Stromal cell of bone marrow (primary cell): ENCODE measurements around the gene INPP5A.

Experiments
- DNase-seq: peaks from one replicate; pipeline ENCODE4 v3.0.0-alpha.2; 2012; ENCODE audit warnings: low read depth

Gene INPP5A

DNA sequence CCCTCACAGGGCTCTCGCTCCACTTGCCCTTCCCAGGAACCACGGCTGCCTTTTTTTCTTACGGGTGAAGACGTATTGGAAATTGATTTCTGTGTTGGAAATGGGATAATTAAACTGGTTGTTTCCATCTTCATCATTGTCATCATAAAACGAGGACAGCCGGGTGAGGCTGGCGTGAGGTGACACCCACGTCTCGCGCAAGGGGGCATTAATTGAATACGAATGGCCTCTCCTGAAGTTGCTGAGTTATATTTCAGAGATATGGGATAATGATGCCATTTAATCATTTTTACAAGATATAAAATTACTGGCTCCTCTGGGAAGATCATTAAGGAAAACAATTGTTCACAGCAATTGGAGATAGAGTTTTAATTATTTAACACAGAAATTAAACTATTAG, 266.7 kb downstream of the INPP5A start:
- DNase-seq: no peak

DNA sequence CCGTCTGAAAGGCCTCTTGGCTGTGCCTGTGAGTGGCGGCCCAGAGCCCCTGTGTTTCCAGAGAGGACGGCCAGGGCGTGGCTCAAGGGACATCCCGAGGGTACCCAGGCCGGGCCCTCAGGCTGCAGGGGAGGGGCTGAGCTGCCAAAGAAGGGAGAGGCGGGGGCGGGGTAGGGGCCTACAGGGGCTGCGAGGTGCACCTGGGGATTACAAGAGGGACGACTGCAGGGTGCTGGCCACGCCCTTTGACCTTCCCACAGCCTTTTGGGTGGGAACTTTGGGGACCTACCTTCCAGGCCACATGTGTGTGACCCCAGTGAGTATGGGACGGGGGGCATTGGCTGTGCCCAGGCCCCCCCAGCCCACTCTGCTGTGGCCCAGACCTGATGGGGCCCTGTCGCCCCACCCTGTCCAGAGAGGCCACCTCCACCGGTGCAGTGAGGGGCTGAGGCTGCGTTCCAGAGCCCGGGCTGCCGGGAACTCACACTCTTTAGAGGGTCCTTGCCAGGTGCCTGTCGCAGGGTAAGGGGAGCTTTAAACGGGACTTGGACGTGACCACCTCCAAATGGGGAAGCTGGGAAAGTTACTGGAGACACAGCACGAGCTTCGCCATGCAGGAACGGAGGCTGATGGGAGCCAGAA, 267.3 kb downstream of the INPP5A start:
- DNase-seq: no peak

DNA sequence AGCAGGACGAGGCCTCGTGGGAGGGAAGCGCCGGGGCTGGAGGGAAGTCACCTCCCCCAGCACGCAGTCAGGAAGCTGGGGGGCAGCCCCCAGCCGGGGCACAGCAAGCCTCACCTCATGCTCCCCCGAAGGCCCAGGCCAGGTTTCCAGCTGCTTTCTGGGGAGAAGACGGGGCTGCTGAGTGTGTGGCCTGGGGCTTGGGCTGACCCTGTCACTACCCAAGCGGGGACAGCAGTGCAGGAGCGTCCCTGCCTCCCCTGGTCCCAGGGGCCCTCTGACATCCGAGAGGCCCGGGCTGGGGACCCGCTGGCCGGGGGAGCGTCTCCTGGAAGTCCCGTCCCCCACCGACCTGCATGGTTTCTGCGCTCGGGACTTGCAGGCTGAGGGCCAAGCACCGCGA, 268.0 kb downstream of the INPP5A start:
- DNase-seq: no peak

DNA sequence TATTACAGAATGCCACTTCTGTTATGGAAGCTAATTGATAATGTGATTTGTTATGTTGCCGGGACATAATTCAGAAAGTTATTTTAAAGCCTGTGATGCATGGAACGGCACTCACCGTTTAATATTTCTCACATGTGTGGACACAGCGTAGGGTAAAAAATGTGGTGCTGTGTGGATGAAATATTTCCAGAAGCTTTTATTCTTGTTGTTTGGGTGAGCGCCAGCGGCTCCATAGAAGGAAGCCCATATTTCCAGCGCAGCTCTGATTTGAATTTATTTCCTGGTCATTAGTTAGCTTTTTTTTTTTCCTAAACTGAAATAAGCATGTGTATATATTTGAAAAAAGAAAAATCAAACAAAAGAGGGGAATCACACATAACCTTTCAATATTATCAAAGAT, 268.5 kb downstream of the INPP5A start:
- no peak for DNase-seq

DNA sequence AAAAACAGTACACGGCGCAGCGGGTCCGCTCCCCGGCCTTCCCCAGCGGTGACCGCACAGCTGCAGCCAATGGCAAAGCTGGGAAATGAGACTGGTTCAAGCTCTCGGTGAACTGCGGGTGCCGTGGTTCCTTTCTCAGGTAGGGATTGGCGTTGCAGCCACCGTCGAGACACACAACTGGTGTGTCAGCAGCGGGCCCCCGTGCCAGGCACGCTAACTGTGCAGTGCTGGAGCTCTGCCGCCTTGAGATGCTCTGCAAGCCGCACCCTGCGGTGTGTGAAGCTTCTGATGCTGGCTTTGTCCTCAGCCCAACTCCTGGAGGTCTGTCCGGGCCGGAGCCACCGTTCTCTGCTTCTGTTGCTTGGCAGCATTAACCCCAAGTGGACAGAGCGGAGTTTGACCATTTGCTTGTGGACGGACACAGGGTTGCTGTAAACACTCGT, 269.0 kb downstream of the INPP5A start:
- no peak for DNase-seq

DNA sequence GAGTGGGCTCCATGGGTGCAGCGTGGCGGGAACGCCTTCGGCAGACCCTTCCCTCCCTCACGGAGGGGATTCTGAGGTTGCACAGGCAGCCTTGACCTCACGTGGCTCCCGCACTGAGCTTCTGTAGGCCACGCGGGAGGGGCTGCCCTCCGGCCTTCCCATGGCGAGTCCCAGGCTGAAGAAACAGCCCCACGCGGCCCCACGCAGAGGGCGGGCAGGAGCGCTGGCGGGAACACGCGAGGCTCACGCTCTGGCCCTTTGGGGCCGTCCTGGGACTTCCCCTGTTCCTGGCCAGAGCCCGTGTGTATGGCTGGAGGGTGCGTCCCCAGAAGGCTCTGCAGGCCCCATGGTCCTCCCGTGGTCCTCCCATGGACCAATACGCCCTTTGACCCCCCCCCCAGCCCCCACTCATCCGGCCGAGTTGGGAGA, 270.0 kb downstream of the INPP5A start:
- no peak for DNase-seq

DNA sequence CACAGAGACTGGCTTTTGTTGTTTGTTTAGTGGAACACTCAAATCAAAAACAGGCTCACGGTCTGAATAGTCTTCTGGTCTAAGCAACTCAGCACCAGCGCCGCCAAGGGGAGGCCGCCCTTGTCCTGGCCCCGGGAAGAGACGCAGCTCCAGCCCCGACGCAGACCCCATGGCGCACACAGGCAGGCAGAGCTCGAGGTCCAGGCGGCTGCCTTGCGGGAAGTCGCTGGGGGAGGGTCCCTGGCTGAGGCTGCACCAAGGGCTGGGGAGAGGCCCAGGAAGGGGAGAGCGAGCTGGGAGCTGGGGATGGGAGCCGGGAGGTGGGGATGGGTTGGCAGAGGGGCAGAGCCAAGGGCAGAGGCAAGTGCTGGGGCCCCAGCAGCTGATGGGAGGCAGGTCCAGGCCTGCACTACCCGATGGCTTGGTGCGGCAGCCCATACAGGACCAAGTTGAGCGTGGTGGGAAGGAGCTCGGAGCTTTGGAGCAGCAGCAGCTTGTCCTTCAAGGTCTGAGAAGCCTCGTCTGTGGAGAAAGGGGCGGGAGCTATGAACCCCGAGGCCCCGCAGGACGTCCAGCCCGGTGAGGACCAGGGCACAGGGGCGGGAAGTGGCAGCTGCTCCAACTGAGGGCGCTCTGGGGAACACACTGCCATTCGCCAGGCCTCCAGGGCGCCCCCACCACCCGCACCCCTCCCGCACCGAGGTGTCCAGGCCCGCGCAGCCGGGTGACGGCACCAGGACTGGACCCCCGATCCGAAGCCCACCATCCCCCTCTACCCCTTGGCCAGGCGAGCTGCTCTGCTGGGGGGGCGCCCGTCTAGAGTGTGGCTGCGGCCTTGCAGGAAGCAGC, 271.0 kb downstream of the INPP5A start:
- no peak for DNase-seq

DNA sequence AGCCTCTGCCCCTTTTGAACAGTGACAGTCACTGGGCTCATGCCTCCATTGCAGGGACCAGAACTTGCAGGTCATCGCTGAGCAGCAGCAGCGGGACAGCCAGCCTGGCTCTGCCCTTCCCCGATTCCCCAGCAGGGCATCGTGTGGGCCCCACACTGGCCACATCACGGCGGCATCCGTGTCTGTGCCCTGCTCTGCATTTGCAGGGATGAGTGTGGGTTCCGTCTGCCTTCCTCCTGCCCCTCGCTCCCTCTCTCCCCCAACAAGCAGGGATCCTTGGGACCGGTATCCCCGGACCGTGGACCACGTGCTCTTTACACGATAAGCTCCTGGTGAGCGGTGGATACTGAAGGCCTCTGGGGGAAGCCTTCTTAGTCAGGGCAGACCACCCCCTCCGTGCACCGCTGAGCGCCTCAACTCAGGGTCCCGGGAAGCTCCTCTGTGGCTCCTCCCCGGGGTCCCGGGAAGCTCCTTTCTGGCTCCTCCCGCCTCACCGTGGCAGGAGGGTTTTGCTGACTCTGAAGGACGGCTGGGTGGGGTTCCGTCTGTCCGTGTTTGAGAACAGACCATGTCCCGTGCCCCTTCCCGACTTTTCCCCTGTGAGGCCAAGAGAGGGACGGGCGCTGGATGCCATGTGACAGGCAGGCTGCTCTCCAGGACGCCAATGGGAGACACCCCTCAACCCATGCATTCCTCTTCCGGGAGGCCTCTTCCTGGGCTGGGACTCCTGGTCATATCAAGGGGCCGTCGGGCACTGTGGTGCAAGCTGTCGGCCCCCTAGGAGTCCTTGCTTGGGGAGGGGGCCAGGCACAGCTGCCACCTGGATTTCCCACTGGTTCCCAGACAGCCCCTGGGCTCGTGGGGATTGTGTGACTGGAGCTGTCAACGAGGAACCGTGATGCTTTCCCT, 271.9 kb downstream of the INPP5A start:
- no peak for DNase-seq

DNA sequence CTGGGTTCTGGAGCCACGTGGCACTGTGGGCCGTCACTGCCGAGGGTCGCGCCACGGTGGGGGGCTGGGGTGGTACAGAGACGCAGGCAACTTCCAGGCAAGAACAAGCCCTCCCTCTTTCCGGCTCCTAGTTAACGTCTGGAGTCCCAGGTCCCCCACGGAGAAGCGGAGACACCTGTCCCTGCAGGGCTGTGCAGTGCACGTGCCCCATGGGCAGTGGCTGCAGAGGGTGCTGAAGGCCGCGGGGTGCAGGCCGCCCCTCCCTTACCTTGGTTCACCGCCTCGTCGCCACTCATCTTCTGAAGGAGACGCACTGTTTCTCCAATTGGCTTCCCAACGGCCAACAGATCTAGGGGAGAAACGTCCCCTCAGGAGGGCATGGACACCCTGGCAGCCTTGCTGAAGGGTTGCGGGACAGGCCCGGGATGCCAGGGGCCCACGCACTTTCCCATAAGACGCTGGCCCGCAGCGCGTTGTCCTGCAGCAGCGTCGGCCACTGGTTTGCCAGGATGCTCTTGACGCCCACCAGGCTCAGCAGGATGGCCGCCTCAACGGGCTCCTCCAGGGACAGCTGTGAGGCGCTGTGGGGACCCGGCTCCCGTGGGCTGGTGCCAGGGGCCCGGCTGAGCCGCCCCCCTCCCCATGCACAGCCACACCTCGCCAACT, 272.7 kb downstream of the INPP5A start:
- DNase-seq: no peak

DNA sequence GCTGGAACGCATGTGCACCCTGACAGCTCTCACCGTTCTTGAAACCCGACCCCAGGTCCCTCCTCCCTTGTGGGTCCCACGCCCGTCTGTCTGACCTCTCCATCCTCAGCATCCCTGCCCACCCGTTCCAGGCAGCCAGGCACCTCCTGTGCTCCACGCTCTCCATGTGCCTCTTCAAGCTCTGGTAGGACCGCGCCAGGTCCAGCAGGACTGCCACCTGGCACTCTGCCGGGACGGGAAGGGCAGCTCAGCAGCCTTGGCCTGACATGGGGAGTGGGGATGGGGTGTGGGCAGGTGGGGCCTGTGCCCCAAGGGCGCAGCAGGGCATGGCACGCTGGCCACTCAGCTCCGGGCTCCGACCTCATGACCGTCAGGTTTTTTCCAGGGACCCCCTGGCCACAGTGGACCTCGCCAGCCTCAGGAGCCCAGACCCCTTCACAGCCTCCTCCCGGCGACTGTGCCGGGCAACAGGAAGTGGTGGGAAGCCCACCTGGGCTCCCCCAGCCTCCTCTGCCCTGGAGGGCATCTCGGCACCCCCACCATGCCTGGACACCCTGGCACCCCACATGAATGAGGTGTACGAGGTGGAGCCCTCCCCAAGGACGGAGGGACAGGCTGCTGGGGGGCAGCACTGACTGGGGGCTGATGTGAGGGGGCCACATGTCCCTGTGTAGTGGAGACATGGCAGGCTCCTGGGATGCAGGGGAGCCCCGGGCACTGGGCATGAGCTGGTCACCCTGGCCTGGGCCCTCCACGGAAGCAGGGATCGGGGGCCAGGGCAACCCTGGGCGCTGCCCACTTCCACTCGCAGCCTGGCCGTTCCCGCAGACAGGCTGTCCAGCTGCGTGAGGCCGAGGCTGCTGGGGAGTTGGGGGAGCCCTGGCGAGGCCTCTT, 273.5 kb downstream of the INPP5A start:
- DNase-seq: no peak

DNA sequence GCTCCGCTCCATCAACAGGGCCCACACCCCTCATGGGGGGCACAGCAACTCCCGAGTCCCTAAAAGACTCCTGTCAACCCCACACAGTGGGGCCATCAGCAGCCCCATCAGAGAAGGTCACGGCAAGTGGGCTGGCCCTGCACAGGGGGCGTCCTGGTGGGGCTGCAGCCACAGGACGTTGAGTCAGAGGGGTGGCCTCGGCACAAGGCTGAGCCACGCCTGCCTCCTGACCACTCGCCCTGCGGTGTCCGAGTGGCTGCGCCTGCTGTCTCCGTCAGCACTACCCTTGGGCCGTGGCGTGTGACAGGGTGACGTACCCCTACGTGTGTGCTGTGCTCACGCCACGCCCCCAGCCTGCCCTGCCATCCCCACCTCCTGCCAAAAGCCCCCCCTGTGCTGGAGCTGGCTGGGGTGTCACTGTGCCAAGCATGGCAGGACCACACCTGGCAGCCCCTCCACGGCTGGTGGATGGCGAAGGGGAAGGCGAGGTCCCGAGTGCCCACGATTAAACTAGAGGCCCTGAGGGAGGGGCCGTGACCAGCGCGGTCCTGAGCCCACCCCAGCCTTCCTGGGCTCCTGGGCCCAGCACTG, 274.4 kb downstream of the INPP5A start:
- no peak for DNase-seq

DNA sequence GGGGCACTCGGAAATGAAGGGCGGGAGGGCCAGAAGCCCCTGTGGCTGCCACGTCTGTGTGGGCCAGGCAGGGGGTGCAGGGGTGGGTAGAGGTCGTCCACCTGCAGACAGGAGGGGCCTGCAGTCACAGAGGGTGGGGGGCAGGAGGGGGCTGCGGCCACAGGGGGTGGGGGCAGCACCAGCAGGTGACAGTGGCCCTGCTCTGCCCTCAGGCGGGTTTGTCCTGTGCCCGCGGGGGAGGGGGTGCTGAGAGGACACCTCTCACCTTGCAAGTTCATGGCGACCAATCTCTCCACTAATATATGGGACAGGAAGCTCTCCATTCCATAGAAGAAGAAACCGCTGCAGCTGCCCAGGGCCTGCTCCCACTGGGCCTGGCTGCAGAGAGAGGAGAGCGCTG, 274.9 kb downstream of the INPP5A start:
- DNase-seq: no peak

DNA sequence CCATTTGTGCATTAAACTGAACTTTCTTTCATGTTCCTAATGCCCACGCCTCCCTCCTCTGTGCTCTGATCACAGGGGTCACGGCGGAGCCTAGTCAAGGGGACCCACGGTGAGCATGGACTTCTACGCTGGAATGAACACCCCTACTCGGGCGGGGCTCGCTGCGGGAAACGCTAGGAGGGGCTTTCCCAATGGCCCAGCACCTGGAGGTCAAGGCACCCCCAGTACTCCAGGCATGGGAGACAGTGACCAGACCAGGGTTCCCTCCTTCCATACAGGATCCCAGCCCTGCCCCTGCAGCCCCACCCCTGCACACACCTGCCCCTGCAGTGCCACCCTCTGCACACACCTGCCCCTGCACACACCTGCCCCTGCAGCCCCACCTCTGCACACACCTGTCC, 275.4 kb downstream of the INPP5A start:
- no peak for DNase-seq

DNA sequence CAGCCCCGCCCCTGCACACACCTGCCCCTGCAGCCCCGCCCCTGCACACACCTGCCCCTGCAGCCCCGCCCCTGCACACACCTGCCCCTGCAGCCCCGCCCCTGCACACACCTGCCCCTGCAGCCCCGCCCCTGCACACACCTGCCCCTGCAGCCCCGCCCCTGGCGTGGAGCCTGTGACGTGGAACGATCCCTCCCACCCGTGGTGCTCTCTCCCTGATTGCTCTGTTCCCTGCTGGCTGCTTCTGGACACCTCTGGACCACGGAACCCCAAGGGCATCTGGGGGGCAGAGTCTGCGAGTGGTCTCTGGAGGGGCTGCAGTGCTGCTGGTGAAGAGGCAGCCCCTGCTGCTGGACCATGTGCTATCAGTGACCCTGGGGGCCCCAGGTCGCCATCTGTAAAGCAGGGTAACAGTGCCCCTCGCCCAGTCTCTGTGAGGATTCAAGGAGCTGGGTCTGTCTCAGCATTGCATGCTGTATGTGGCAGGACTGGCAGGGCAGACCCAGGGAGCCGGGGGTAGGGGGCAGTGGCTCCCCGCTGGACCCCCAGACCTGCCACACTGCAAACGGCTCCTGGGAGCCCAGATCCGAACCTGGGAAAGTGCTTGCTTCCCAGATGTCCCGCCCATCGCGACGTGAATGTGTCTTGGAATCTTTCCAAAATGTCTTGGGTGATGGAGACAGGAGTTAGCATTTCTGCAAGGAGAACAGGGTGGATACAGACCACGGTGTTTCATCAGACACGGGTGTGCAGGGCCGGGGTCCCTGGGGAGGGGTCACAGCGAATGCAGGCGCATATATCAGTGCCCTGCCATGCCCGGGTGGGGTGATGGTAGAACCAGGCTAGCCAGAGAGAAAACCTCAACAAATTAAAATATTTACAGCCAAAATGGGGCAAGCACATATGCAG, 276.2 kb downstream of the INPP5A start:
- no peak for DNase-seq

DNA sequence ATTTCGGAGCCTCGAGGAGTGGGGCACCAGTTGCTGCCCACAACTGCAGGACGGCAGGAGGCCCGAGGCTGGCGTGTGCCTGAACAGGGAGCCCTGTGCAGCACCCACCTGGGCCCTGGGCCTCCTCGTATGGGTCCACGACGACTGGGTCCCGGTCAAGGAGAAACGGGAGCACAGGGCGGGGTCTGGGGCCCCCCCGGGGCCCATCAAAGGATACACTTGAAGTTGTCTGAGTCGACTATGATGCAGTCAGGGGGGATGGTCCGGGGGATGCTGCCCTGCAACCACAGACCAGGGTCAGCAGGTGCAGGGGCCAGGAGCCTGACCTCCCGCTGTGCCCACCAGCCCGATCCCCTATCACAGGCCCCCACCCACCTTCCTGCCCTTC, 276.9 kb downstream of the INPP5A start:
- DNase-seq: no peak

DNA sequence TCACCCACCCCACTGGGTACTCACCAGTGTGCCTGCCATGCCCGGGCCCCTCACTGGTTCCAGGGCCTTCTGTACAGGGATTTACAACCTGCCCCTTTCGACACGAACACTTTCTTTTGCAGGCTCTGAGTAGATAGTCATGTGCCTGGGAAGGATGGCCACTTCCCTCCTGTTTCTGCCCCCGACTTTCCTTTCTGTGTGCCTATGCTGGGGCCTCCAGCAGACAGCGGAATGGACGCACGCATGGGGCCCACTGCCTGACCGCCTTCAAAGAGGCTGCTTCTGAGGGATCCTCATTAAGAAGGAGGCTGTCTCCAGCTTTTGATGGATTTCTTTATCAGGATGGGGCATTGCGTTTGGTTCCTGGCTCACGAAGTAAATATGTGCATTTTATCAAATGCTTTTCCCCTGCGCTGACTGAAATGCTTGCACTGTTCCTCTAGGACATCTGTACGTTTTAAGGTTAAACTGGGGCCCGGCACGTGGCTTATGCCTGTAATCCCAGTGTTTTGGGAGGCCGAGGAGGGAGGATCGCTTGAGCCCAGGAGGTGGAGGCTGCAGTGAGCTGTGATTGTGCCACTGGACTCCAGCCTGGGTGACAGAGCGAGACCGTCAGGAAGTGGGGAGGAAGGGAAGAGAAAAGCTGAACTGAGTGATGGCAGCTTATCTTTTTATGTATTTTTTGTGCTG, 277.7 kb downstream of the INPP5A start:
- no peak for DNase-seq

DNA sequence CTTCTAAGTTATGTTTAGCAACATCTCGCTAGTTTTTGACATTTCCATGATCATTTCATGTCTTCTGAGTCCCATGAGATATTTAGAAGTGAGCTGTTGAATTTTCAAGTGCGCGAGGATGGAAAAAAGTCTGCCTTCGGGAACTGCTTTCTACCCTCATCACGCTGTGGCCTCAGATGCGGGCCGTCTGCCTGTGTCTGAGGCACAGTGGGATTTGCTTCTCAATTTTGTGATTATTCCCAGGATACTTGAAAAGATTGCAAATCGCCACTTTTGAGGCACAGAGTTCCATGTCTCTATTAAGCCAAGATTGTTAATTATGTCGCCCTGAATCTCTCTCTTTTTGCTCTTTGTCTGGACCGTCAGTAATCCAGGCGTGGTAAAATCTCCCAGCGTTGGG, 279.1 kb downstream of the INPP5A start:
- no peak for DNase-seq

DNA sequence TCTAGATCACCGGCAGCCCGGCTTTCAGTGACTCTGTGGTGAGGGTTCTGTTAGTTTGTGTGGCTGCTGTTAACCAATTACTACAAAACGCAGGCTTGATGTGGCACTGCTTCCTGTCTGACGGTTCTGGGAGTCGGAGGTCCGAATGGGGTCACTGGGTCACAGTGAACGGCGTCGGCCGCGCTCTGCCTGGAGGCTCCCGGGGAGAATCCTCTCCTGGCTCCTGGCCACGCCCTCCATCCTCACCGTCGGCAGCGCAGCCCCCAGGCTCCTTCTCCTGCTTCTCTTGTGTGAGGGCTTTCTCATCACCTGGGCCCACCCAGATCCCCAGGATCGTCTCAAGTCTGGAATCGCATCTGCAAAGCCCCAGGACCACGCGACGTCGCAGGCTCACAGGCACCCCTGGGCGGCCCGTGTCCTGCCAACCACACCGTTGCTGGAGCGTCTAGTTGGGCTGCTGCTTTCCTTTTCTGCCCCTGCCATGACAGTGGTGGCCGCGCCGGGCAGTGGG, 280.2 kb downstream of the INPP5A start:
- DNase-seq: no peak

DNA sequence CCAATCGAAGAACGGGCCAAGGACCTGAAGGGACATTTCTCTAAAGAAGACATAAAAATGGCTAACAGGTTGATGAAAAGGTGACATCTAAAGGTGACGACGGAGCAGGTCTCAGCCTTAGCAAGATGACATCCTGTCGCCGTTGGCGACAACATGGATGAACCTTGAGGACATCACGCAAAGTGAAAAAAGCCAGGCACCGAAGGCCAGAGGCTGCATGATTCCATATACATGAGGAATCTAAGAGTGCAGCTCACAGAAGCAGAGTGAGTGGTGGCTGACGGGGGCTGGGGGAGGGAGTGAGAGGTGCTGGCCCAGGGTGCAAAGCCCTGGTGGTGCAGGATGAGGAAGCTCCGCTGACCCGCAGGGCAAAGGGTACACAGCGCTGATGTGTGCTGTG, 282.5 kb downstream of the INPP5A start:
- DNase-seq: no peak
